Superior temporal gyrus (tissue), 1 donor: Measurements from ENCODE around the gene NME7.
"Not testable (repeated sequence)": the region's sequence is repeated elsewhere in the genome, so short reads cannot be mapped to it uniquely, and the experiment has no call there.

ENCODE experiments used
- DNase-seq: peaks from one replicate; pipeline ENCODE4 v3.0.0-alpha.2; 2016; ENCODE audit errors: extremely low spot score

The NME7 gene

GRCh38 chr1:169305948-169306347, 61.6 kb downstream of the NME7 start:
- DNase-seq, result no peak

- DNase-seq, result no peak
These were observed 62.2 kb downstream of the NME7 start for GRCh38 chr1:169305356-169305755.

GRCh38 chr1:169300854-169301253, 66.7 kb downstream of the NME7 start:
- no peak for DNase-seq

GRCh38 chr1:169298441-169298840, 69.2 kb downstream of the NME7 start:
- no peak for DNase-seq

GRCh38 chr1:169295846-169296245, 71.8 kb downstream of the NME7 start:
- no peak for DNase-seq

- no peak for DNase-seq
These were observed 72.2 kb downstream of the NME7 start for GRCh38 chr1:169295425-169295824.

GRCh38 chr1:169289016-169289415, 78.6 kb downstream of the NME7 start:
- DNase-seq, result no peak

GRCh38 chr1:169288011-169288414, 79.6 kb downstream of the NME7 start:
- no peak for DNase-seq

GRCh38 chr1:169287280-169287679, 80.3 kb downstream of the NME7 start:
- DNase-seq, result no peak

- not testable (repeated sequence) for DNase-seq
These were observed 86.0 kb downstream of the NME7 start for GRCh38 chr1:169281562-169281961.

GRCh38 chr1:169271098-169271497, 96.5 kb downstream of the NME7 start:
- no peak for DNase-seq

- DNase-seq, result no peak
These were observed 101.5 kb downstream of the NME7 start for GRCh38 chr1:169266133-169266532.

- no peak for DNase-seq
These were observed 104.5 kb downstream of the NME7 start for GRCh38 chr1:169263059-169263458.

- no peak for DNase-seq
These were observed 105.7 kb downstream of the NME7 start for GRCh38 chr1:169261884-169262283.

GRCh38 chr1:169260478-169261151, 107.0 kb downstream of the NME7 start:
- DNase-seq, result no peak

- DNase-seq, result no peak
These were observed 107.8 kb downstream of the NME7 start for GRCh38 chr1:169259816-169260215.

- DNase-seq, result no peak
These were observed 116.8 kb downstream of the NME7 start for GRCh38 chr1:169250795-169251194.

GRCh38 chr1:169250022-169250421, 117.6 kb downstream of the NME7 start:
- DNase-seq, result no peak

- DNase-seq, result no peak
These were observed 118.0 kb downstream of the NME7 start for GRCh38 chr1:169249611-169250010.

GRCh38 chr1:169245706-169246105, 121.9 kb downstream of the NME7 start:
- DNase-seq, result no peak

GRCh38 chr1:169240449-169241232, 127.0 kb downstream of the NME7 start:
- no peak for DNase-seq

- DNase-seq, result no peak
These were observed 130.7 kb downstream of the NME7 start for GRCh38 chr1:169236880-169237279.

GRCh38 chr1:169236143-169236542, 131.5 kb downstream of the NME7 start:
- no peak for DNase-seq
